ENCODE measurements around the gene MYOM3. TPM values are rescaled to one million over a fixed set of nuclear protein-coding genes. Genes with fewer than 3 reads are reported as not detected.

MYOM3 gene
- total and polyA plus RNA-seq, 2 donors = 0.29 to 7.7 TPM

GRCh38 chr1:24117132-24117531 is 5.2 kb upstream of the MYOM3 start:
- 93% methylated on average over 2 of the region's 2 CpGs for WGBS
- Histone ChIP-seq H3K27ac (ENCODE audit: low read depth) (no peak overlapping the region), H3K4me1 (ENCODE audit: insufficient read depth) (peaks cover 1% of the 10 kb centered on the region), H3K4me3 (ENCODE audit: low read depth, low read length) (no peak overlapping the region), H3K36me3 (ENCODE audit: insufficient read depth) (no peaks in the 10 kb centered on the region)
- no peak for DNase-seq (ENCODE audit: extremely low spot score)

GRCh38 chr1:24114753-24115152 is 2.8 kb upstream of the MYOM3 start:
- 91% methylated on average over 6 of the region's 6 CpGs for WGBS
- Histone ChIP-seq H3K4me1 (ENCODE audit: insufficient read depth) (peaks cover 1% of the 10 kb centered on the region), H3K36me3 (ENCODE audit: insufficient read depth) (no peaks in the 10 kb centered on the region), H3K27ac (ENCODE audit: low read depth) (no peak overlapping the region), H3K4me3 (ENCODE audit: low read depth, low read length) (no peak overlapping the region)
- no peak for DNase-seq (ENCODE audit: extremely low spot score)

GRCh38 chr1:24113641-24114033 is 1.7 kb upstream of the MYOM3 start:
- no peak overlapping the region for H3K4me3 ChIP-seq (ENCODE audit: low read depth, low read length)
- peaks cover 1% of the 10 kb centered on the region for H3K4me1 ChIP-seq (ENCODE audit: insufficient read depth)
- H3K36me3 ChIP-seq (ENCODE audit: insufficient read depth) = no peaks in the 10 kb centered on the region
- WGBS = 80% methylated on average over 6 of the region's 6 CpGs
- DNase-seq (ENCODE audit: extremely low spot score) = no peak
- no peak overlapping the region for H3K27ac ChIP-seq (ENCODE audit: low read depth)

GRCh38 chr1:24111262-24111995 is 506 bp downstream of the MYOM3 start:
- Histone ChIP-seq H3K4me1 (ENCODE audit: insufficient read depth) (no peaks in the 10 kb centered on the region), H3K27ac (ENCODE audit: low read depth) (no peak overlapping the region), H3K4me3 (ENCODE audit: low read depth, low read length) (no peak overlapping the region), H3K36me3 (ENCODE audit: insufficient read depth) (no peaks in the 10 kb centered on the region)
- 70% methylated on average over 20 of the region's 20 CpGs for WGBS
- DNase-seq (ENCODE audit: extremely low spot score) = no peak

GRCh38 chr1:24110642-24111261 is 1.2 kb downstream of the MYOM3 start:
- DNase-seq (ENCODE audit: extremely low spot score) = no peak
- no peak overlapping the region for H3K4me3 ChIP-seq (ENCODE audit: low read depth, low read length)
- H3K4me1 ChIP-seq (ENCODE audit: insufficient read depth) = no peaks in the 10 kb centered on the region
- H3K27ac ChIP-seq (ENCODE audit: low read depth) = no peak overlapping the region
- WGBS = 66% methylated on average over 14 of the region's 14 CpGs
- no peaks in the 10 kb centered on the region for H3K36me3 ChIP-seq (ENCODE audit: insufficient read depth)

- no peaks in the 10 kb centered on the region for H3K4me1 ChIP-seq (ENCODE audit: insufficient read depth)
- no peak overlapping the region for H3K27ac ChIP-seq (ENCODE audit: low read depth)
- H3K4me3 ChIP-seq (ENCODE audit: low read depth, low read length) = no peak overlapping the region
- no peak for DNase-seq (ENCODE audit: extremely low spot score)
- WGBS = 89% methylated on average over 15 of the region's 15 CpGs
- no peaks in the 10 kb centered on the region for H3K36me3 ChIP-seq (ENCODE audit: insufficient read depth)
Measured at GRCh38 chr1:24109686-24110475, 2.1 kb downstream of the MYOM3 start.

- Histone ChIP-seq H3K36me3 (ENCODE audit: insufficient read depth) (no peaks in the 10 kb centered on the region), H3K27ac (ENCODE audit: low read depth) (no peak overlapping the region), H3K4me3 (ENCODE audit: low read depth, low read length) (no peak overlapping the region), H3K4me1 (ENCODE audit: insufficient read depth) (no peaks in the 10 kb centered on the region)
- no peak for DNase-seq (ENCODE audit: extremely low spot score)
- 90% methylated on average over 1 of the region's 1 CpG for whole genome bisulfite sequencing
Measured at GRCh38 chr1:24109166-24109483, 2.8 kb downstream of the MYOM3 start.

- no peaks in the 10 kb centered on the region for H3K36me3 ChIP-seq (ENCODE audit: insufficient read depth)
- H3K4me1 ChIP-seq (ENCODE audit: insufficient read depth) = no peaks in the 10 kb centered on the region
- no peak overlapping the region for H3K27ac ChIP-seq (ENCODE audit: low read depth)
- 76% methylated on average over 22 of the region's 22 CpGs for WGBS
- no peak for DNase-seq (ENCODE audit: extremely low spot score)
- H3K4me3 ChIP-seq (ENCODE audit: low read depth, low read length) = no peak overlapping the region
Measured at GRCh38 chr1:24108334-24109165, 3.4 kb downstream of the MYOM3 start.

GRCh38 chr1:24107462-24108138 is 4.3 kb downstream of the MYOM3 start:
- DNase-seq (ENCODE audit: extremely low spot score) = no peak
- no peak overlapping the region for H3K27ac ChIP-seq (ENCODE audit: low read depth)

GRCh38 chr1:24105368-24106160 is 6.4 kb downstream of the MYOM3 start:
- no peak for DNase-seq (ENCODE audit: extremely low spot score)
- no peak overlapping the region for H3K27ac ChIP-seq (ENCODE audit: low read depth)

More at GRCh38 chr1:24107462-24108138, 4.3 kb downstream of the MYOM3 start:
- no peaks in the 10 kb centered on the region for H3K36me3 ChIP-seq (ENCODE audit: insufficient read depth)
- whole genome bisulfite sequencing = 77% methylated on average over 18 of the region's 18 CpGs
- no peak overlapping the region for H3K4me3 ChIP-seq (ENCODE audit: low read depth, low read length)
- H3K4me1 ChIP-seq (ENCODE audit: insufficient read depth) = no peaks in the 10 kb centered on the region

GRCh38 chr1:24104854-24105253 is 7.1 kb downstream of the MYOM3 start:
- DNase-seq (ENCODE audit: extremely low spot score) = no peak
- no peak overlapping the region for H3K27ac ChIP-seq (ENCODE audit: low read depth)
- H3K36me3 ChIP-seq (ENCODE audit: insufficient read depth) = no peaks in the 10 kb centered on the region
- no peaks in the 10 kb centered on the region for H3K4me1 ChIP-seq (ENCODE audit: insufficient read depth)
- WGBS = 94% methylated on average over 7 of the region's 7 CpGs
- no peak overlapping the region for H3K4me3 ChIP-seq (ENCODE audit: low read depth, low read length)

More at GRCh38 chr1:24105368-24106160, 6.4 kb downstream of the MYOM3 start:
- H3K36me3 ChIP-seq (ENCODE audit: insufficient read depth) = no peaks in the 10 kb centered on the region
- no peaks in the 10 kb centered on the region for H3K4me1 ChIP-seq (ENCODE audit: insufficient read depth)
- no peak overlapping the region for H3K4me3 ChIP-seq (ENCODE audit: low read depth, low read length)
- 89% methylated on average over 19 of the region's 19 CpGs for WGBS

GRCh38 chr1:24103879-24104278 is 8.1 kb downstream of the MYOM3 start:
- H3K27ac ChIP-seq (ENCODE audit: low read depth) = no peak overlapping the region

More at GRCh38 chr1:24103879-24104278, 8.1 kb downstream of the MYOM3 start:
- no peaks in the 10 kb centered on the region for H3K4me1 ChIP-seq (ENCODE audit: insufficient read depth)
- DNase-seq (ENCODE audit: extremely low spot score) = no peak
- whole genome bisulfite sequencing = 92% methylated on average over 3 of the region's 3 CpGs
- H3K36me3 ChIP-seq (ENCODE audit: insufficient read depth) = no peaks in the 10 kb centered on the region
- H3K4me3 ChIP-seq (ENCODE audit: low read depth, low read length) = no peak overlapping the region

Data from urinary bladder (tissue), 4 donors.